Natural killer cell (primary cell): Measurements from ENCODE around the gene THSD4. TPM values are rescaled to one million over a fixed set of nuclear protein-coding genes. Genes with fewer than 3 reads are reported as not detected.

Experiments
- ATAC-seq, 3 donors: fragments of 150-1000 bp in 2 of 3; fragments of 200-7000 bp in 1 of 3; cut with Tn5 transposase; 1 replicate in 1 of 3; 2 replicates in 2 of 3; pipeline ENCODE4 v1.10.0; 2021; ENCODE audit warnings: mild to moderate bottlenecking in 2 of 3, moderate library complexity in 2 of 3
- DNase-seq, 2 donors: peaks; one replicate each; pipeline versions ENCODE4 v3.0.0 to v3.0.0-alpha.2; 2013 to 2021; ENCODE audit warnings: mixed read lengths in 1 of 2
- H3K27ac ChIP-seq: one replicate; pipeline ENCODE4 v1.5.1; 2013; ENCODE audit warnings: mild to moderate bottlenecking, low read length
- H3K27me3 ChIP-seq: one replicate; pipeline ENCODE4 v1.6.1; 2013; ENCODE audit warnings: low read length; ENCODE audit not compliant: control insufficient read depth, insufficient read depth
- H3K36me3 ChIP-seq: one replicate; pipeline ENCODE4 v1.6.1; 2013; ENCODE audit warnings: low read length; ENCODE audit not compliant: control insufficient read depth, insufficient read depth
- H3K4me1 ChIP-seq: one replicate; pipeline ENCODE4 v1.6.1; 2013; ENCODE audit warnings: low read length; ENCODE audit not compliant: control insufficient read depth, insufficient read depth
- H3K4me3 ChIP-seq: one replicate; pipeline ENCODE4 v1.5.1; 2013; ENCODE audit warnings: low read length
- H3K9me3 ChIP-seq: one replicate; pipeline ENCODE4 v1.6.1; 2013; ENCODE audit warnings: low read length; ENCODE audit not compliant: control insufficient read depth, insufficient read depth
- H3K27ac Mint-ChIP-seq, 2 donors: one replicate each; pipeline ENCODE4 v1.8.0; 2022; ENCODE audit warnings: mild to moderate bottlenecking in 2 of 2, mixed read lengths in 2 of 2, moderate library complexity in 1 of 2
- H3K27me3 Mint-ChIP-seq, 2 donors: one replicate each; pipeline ENCODE4 v1.8.0; 2022; ENCODE audit warnings: low read depth in 2 of 2, mixed read lengths in 2 of 2
- H3K36me3 Mint-ChIP-seq: one replicate; pipeline ENCODE4 v1.8.0; 2022; ENCODE audit warnings: mixed read lengths
- H3K4me1 Mint-ChIP-seq, 2 donors: one replicate each; pipeline ENCODE4 v1.8.0; 2022; ENCODE audit warnings: mixed read lengths in 2 of 2
- H3K4me3 Mint-ChIP-seq: one replicate; pipeline ENCODE4 v1.8.0; 2022; ENCODE audit warnings: mild to moderate bottlenecking, moderate library complexity, mixed read lengths
- H3K9me3 Mint-ChIP-seq, 2 donors: one replicate each; pipeline ENCODE4 v1.8.0; 2022; ENCODE audit warnings: mixed read lengths in 2 of 2
- CTCF ChIP-seq: fragments of 200-600 bp; IDR thresholded peaks from one replicate; pipeline ENCODE4 v1.8.0; 2022; ENCODE audit warnings: antibody characterized with exemption
- WGBS: methylation state at CpG from one replicate; pipeline ENCODE4 v1.1.7; 2013; ENCODE audit warnings: missing lambda C conversion rate; ENCODE audit not compliant: insufficient coverage; 5-methylcytosine and 5-hydroxymethylcytosine counted together
- intact Hi-C: fragments of 100-400 bp; cut with micrococcal nuclease; formaldehyde crosslinking; loops from one replicate; pipeline ENCODE4 v1.14.2; 2022
- total RNA-seq, 4 donors: library from RNA; stranded (reverse); fragments of 120-200 nt in 1 of 4; gene quantifications; one replicate each; pipeline versions ENCODE4 v1.2.3 to v1.2.4, GENCODE V29; 2013 to 2022

THSD4 gene
- total RNA-seq, 3 donors from 2014 or later (not counting 1 experiment from before 2014, with no cell fraction given): not detected

DNA sequence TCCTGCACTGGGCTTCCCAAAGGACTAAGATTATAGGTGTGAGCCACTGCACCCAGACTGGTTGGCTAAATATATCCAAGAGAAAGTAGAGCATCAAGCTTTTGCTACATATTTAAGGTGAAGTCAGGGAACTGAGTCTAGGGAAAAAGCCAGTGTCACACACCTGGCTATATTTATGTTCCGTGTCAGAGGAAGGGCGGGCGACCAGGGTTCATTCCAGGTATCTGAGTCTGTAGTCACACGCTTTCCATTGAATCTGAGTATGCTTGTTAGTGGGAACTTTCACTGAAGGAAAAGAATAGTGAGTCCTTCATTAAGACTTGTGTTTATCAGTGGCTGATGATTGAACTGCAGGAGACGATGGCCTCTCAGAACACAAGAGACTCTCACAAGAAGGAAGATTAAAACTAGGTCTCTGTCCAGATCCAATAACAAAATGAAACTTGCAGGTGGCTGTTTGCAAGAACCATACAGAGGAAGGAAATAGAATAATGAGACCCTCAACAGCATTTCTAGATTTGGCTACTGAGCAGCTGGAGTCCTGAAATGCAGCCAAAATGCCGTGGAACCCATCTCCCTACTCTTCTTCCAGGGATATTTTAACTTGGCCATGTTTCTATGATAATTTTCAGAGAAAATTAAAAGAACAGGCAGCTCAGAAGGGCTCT lies 276.3 kb downstream of the THSD4 start:
- H3K27ac ChIP-seq: no peak overlapping the region
- no peak overlapping the region for H3K4me3 ChIP-seq
- no peaks in the 10 kb centered on the region for H3K9me3 ChIP-seq
- ATAC-seq (no peak), DNase-seq (no peak)
- no peaks in the 10 kb centered on the region for H3K4me1 ChIP-seq
- TF ChIP-seq CTCF: no peak
- peaks cover 30 to 41% of the 10 kb centered on the region in 2 donors for H3K27me3 Mint-ChIP-seq
- H3K36me3 ChIP-seq: no peaks in the 10 kb centered on the region
- intact Hi-C loops: loop anchor here (10.0 kb wide), 1 partner anchor 57 kb away; no protein-coding TSS in a partner anchor
- peaks cover 0 to 16% of the 10 kb centered on the region in 2 donors for H3K4me1 Mint-ChIP-seq
- H3K27me3 ChIP-seq: no peaks in the 10 kb centered on the region
- no peaks in the 10 kb centered on the region for H3K9me3 Mint-ChIP-seq
- WGBS: 90% methylated on average over 5 of the region's 6 CpGs
- H3K4me3 Mint-ChIP-seq: no peak overlapping the region
- no peaks in the 10 kb centered on the region for H3K36me3 Mint-ChIP-seq
- H3K27ac Mint-ChIP-seq: no peak overlapping the region

- Histone ChIP-seq H3K9me3 (no peaks in the 10 kb centered on the region), H3K4me3 (no peak overlapping the region), H3K36me3 (no peaks in the 10 kb centered on the region), H3K27me3 (no peaks in the 10 kb centered on the region), H3K27ac (no peak overlapping the region), H3K4me1 (no peaks in the 10 kb centered on the region)
- no peak for TF ChIP-seq CTCF
- DNase-seq (no peak), ATAC-seq (no peak)
- 84% methylated on average over 11 of the region's 11 CpGs for WGBS
- Mint-ChIP-seq H3K27ac (no peak overlapping the region), H3K27me3 (peaks cover 25 to 37% of the 10 kb centered on the region in 2 donors), H3K9me3 (no peaks in the 10 kb centered on the region), H3K4me1 (peaks cover 0 to 6% of the 10 kb centered on the region in 2 donors), H3K36me3 (no peaks in the 10 kb centered on the region), H3K4me3 (no peak overlapping the region)
- intact Hi-C loops: loop anchor here (10.0 kb wide), 1 partner anchor 58 kb away; no protein-coding TSS in a partner anchor
Observed at GRCh38 chr15:71392861-71393283, 277.6 kb downstream of the THSD4 start.

GRCh38 chr15:71393383-71393782 lies 278.1 kb downstream of the THSD4 start:
- no peaks in the 10 kb centered on the region for H3K9me3 Mint-ChIP-seq
- peaks cover 0 to under 1% of the 10 kb centered on the region in 2 donors for H3K4me1 Mint-ChIP-seq
- H3K36me3 Mint-ChIP-seq: no peaks in the 10 kb centered on the region
- no peaks in the 10 kb centered on the region for H3K9me3 ChIP-seq
- DNase-seq (no peak), ATAC-seq (no peak)
- H3K27ac Mint-ChIP-seq: no peak overlapping the region
- 84% methylated on average over 3 of the region's 3 CpGs for WGBS
- TF ChIP-seq CTCF: no peak
- H3K36me3 ChIP-seq: no peaks in the 10 kb centered on the region
- no peak overlapping the region for H3K27ac ChIP-seq
- no peaks in the 10 kb centered on the region for H3K27me3 ChIP-seq
- no peak overlapping the region for H3K4me3 ChIP-seq
- no peak overlapping the region for H3K4me3 Mint-ChIP-seq
- H3K4me1 ChIP-seq: no peaks in the 10 kb centered on the region
- peaks cover 25 to 37% of the 10 kb centered on the region in 2 donors for H3K27me3 Mint-ChIP-seq
- intact Hi-C loops: loop anchor here (10.0 kb wide), 1 partner anchor 59 kb away; no protein-coding TSS in a partner anchor
